Stimulated activated CD8-positive, alpha-beta memory T cell treated with anti-CD3 and anti-CD28 coated beads, Interleukin-7, amount 100 ng/mL, for 1 hour (primary cell): Measurements from ENCODE around the gene PDPK1.
"Not testable (repeated sequence)": the region's sequence is repeated elsewhere in the genome, so short reads cannot be mapped to it uniquely, and the experiment has no call there.

Experiments used
- DNase-seq, 2 donors: peaks; one replicate each; pipeline ENCODE4 v3.0.0-alpha.2; 2020; ENCODE audit warnings: low read depth in 2 of 2

Gene PDPK1

GRCh38 chr16:2587891-2588565 lies 50.2 kb downstream of the PDPK1 start:
- no peak for DNase-seq

- DNase-seq = no peak
These were observed 53.8 kb downstream of the PDPK1 start for GRCh38 chr16:2591476-2592240.

DNA sequence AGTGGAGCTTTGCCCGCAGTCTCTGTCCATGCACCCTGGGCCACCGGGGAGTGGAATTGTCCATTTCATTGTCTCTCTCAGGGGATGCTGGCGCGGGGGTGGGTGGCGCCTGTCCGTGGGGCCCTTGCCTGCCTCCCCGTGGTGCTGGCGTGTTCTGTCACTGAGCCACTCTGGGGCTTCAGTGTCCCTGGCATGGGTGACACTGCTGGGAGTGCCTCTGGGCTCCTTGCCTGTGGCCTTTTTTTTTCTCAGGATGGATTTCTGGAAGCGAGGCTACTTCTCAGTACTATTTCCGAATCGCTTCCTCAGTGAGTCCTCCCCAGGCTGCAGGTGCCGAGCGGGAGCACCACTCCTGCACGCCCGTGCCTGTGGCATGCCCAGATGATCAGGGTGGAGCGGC lies 55.0 kb downstream of the PDPK1 start:
- no peak for DNase-seq

GRCh38 chr16:2595393-2596205 lies 57.8 kb downstream of the PDPK1 start:
- no peak for DNase-seq

DNA sequence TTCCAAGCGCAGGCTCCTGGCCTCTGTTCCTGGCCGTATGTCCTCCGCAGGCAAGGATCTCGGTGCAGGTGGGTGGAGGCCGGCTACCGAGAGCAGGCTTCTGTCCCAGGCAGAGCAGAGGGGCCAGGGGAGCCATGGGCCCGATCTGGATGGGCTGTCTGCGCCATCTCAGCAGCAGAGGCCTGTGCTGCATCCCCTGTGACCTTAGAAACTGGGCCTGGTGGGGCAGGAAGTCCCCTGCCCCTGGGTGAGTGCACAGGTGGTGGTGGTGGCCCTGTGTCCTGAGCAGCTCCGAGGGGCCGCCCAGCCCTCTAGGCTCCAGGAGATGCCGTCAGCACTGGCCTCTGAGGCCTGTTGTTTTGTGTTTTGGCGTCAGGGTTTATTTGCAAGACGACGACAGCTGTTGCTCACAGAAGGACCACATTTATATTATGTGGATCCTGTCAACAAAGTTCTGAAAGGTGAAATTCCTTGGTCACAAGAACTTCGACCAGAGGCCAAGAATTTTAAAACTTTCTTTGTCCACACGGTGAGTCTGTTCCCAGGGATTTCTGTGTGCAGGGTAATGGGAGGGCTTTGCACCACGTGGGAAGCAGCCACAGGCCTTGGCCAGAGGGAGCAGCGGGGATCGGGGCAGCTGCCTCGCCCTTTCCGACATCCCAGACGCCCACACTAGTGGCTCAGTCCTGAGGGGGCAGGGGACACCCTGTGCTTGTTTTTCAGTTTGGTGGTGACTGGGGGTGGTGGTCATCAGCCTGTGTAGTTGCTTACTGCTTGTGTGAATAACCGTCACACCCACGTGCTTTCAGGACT lies 59.1 kb downstream of the PDPK1 start:
- no peak for DNase-seq

DNA sequence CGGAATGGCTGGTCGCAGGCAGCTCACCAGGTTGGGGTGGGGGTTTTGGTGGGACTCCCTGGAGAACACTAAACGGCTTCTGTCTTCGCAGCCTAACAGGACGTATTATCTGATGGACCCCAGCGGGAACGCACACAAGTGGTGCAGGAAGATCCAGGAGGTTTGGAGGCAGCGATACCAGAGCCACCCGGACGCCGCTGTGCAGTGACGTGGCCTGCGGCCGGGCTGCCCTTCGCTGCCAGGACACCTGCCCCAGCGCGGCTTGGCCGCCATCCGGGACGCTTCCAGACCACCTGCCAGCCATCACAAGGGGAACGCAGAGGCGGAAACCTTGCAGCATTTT lies 59.7 kb downstream of the PDPK1 start:
- no peak for DNase-seq

- no peak for DNase-seq
These were observed 60.4 kb downstream of the PDPK1 start for GRCh38 chr16:2598133-2598641.

DNA sequence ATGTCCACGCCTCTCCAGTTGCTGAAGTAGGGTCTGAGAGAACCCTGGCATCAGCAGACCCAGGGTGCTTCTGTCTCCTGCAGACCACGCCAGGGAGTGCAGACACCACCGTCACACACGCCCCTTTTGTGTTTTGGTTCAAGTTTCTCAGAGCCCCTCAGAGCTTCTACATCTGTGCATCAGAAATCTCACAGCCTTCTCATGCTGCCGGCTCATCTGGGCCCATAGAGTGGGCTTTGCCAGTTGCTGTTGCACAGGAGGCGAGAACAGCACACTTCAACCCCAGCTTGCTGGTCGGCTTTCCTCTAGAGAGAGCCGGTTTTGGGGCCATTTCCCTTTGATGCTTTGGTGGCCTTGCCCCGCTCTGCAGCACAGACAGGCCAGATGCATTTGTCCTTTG lies 60.9 kb downstream of the PDPK1 start:
- DNase-seq = no peak

GRCh38 chr16:2599165-2599564 lies 61.3 kb downstream of the PDPK1 start:
- not testable (repeated sequence) for DNase-seq

DNA sequence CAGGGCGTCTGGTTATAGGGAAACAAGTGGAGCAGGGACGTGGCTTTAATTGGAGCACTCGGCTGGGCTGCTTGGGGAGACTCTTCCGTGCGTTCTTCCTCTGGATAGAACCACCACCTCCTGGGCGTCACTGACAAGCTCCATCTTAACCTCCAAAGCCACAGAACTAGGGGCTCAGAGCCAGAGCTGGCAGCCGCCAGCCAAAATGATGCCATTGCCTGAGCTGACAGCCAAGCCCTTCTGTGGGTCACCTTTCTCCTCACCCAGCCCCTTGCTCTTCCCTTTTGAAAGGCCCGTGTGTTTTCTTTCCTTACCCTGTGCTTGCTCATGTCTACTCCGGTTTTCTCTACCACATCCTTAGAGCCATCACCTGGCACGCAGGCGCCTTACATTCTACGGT lies 62.0 kb downstream of the PDPK1 start:
- DNase-seq = not testable (repeated sequence)

GRCh38 chr16:2601301-2602025 lies 63.6 kb downstream of the PDPK1 start:
- not testable (repeated sequence) for DNase-seq

DNA sequence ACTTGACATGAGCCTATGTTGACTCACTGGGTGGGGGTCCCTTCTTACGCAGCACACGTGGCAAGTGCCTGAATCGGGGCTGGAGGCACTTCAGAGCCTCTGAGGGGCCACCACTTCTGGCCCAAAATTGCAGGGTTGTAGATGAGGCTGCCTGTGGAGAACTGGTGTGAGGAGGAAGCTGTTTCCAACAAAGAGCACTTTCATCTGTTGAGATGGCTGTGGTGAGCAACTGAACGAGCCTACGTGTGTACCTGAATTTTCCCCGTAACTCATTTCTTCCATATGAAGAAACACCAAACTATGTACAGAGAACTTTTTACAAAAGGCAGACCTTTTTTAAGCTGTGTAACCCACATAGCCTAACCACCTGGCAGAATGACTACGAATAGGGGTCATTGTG lies 64.4 kb downstream of the PDPK1 start:
- DNase-seq = not testable (repeated sequence)

DNA sequence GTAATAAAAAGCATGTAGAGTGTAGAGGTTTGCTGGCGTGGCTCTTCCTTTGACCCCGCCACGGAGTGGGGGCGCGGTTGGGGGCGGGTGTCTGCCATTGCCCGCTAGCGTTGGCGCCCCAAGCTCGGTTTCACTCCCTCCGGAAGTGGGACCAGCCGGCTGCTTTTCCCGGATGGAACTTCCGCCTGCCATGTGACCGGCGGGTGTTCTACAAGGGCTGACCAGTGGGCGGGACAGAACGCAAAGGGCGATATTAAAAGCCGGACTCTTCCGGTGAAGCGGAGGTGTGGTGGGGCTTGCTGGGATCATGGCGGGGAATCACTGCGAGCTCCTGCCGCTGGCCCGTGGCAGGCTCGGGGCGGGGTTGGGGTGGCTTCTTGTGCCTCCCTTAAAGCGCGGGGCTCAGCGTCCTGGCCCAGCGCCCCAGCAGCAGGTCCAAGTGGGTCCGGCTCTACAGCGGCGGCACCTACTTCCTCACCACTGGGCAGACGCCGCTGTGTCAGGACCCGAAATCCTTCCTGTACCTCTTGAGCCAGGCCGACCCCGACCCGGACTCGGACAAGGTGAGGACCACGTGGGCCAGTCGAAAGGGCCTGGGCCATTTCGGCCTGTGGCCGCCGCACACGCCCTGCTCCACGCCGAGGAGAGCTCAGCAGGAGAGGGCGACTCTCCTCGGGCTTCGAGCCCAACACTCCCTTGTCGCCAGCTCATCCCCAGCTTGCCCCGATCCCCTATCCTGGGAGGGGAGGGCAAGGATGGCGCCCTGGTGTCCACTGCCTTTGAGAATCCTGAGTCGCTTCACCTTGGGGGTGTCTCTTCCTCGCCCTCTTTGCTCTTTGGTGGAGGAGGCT lies 65.6 kb downstream of the PDPK1 start:
- DNase-seq = peak; percentile 54 to 70

GRCh38 chr16:2604016-2604369 lies 66.2 kb downstream of the PDPK1 start:
- not testable (repeated sequence) for DNase-seq

DNA sequence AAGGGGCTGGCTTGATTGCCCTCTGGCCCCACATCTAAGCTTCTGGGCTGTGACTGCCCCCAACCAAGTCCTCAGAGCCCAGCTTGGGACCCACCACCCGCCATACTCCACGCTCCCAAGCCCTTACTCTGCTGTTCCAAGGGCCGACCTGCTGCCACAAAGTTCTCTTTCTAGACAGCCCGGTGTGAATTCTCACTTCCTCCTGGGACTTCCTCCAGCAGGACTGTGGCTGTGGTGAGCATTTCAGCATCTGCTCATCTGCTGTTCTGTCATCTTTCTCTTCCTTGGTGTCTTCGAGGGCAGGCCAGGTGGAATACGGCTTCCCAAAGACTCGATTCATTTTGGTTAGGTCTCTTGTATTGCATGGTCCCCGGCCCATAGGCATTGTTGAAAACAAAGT lies 69.0 kb downstream of the PDPK1 start:
- not testable (repeated sequence) for DNase-seq

DNA sequence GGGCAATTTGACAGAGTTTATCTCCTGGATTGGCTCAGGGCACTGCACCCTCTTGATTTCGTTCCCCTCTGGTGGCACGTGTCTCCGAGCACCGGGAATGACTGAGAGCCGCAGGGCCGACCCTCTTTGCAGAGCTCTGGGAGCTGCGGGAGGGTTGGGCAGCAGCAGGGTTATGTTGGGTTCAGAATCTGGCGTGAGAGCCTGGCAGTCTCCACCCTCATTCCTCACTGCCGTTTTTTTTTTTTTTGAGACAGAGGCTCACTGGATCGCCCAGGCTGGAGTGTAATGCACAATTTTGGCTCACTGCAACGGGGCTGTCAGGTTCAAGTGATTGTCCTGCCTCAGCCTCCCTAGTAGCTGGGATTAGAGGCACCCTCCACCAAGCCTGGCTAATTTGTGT lies 71.5 kb downstream of the PDPK1 start:
- DNase-seq = not testable (repeated sequence)

DNA sequence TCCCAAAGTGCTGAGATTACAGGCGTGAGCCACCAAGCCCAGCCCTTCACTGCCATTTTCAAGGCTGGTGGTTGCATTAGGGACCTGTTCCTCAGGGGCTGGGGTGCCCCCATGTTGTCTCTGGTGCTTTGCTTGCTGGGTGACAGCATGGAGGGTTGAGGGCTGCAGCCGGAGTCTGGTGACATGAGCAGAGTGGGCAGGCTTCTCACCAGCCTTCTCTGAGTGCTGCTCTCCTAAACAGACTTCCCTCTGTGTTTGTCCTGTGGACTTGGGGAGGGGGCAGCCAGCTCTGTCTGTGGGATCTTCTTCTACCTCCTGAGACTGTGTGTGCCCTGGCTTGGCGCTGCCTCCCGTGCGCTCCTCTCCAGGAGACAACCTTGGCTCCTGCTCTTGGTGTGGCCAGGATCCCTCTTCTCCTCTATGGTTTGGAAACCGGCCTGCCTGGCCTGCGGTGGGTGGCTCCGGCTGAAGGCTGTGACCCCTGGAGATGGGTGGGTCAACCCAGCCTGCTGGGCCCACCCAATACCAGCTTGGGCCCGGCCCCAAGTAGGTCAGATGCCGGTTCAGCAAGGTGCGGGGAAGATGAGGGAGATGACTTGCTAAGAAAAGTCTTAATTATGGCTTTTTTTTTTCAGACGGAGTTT lies 72.1 kb downstream of the PDPK1 start:
- DNase-seq = no peak

GRCh38 chr16:2610781-2611498 lies 73.1 kb downstream of the PDPK1 start:
- no peak for DNase-seq

GRCh38 chr16:2611499-2611862 lies 73.7 kb downstream of the PDPK1 start:
- DNase-seq = no peak
